Motor neuron (in vitro differentiated cells): ENCODE data around the gene GABRG3. TPM values are rescaled to one million over a fixed set of nuclear protein-coding genes. Genes with fewer than 3 reads are reported as not detected.

Experiments used
- ATAC-seq, 8 experiments: fragments of 200-7000 bp; cut with Tn5 transposase; replicated peaks in 6 of 8; 2 replicates each; pipeline ENCODE4 v1.8.0; 2021; ENCODE audit warnings: mild to moderate bottlenecking in 8 of 8, moderate library complexity in 8 of 8
- H3K27ac ChIP-seq, 2 donors: fragments of 250-450 bp; sonication (Bioruptor Pico); 2 replicates each; pipeline ENCODE4 v1.9.0; 2021; ENCODE audit warnings: antibody characterized with exemption in 2 of 2, mild to moderate bottlenecking in 2 of 2, moderate library complexity in 1 of 2
- H3K4me1 ChIP-seq, 2 donors: fragments of 250-450 bp; sonication (Bioruptor Pico); replicated peaks in 1 of 2; 2 replicates each; pipeline ENCODE4 v1.6.1; 2021; ENCODE audit warnings: antibody characterized with exemption in 2 of 2, mild to moderate bottlenecking in 2 of 2, moderate library complexity in 1 of 2
- H3K4me3 ChIP-seq, 5 donors: fragments of 250-450 bp; sonication (Bioruptor Pico); 2 replicates each; pipeline ENCODE4 v1.9.0; 2021; ENCODE audit warnings: antibody characterized with exemption in 5 of 5, mild to moderate bottlenecking in 5 of 5, moderate library complexity in 4 of 5
- WGBS, 10 experiments: fragments of 450-650 bp; shearing (Covaris generic); methylation state at CpG; one replicate each; pipeline ENCODE4 v1.0.0; 2022; 5-methylcytosine and 5-hydroxymethylcytosine counted together
- in situ Hi-C, 9 experiments: fragments of 400-800 bp; cut with MboI; loops; one replicate each; pipeline ENCODE4 v1.15.0; 2021; ENCODE audit warnings: low sequenced_read_pairs in 9 of 9, low pct_unique_long_range_greater_than_20kb in 2 of 9; ENCODE audit not compliant: unreplicated experiment in 9 of 9
- total RNA-seq, 8 experiments: library from RNA; unstranded; fragments of 300-600 nt; gene quantifications; 2 replicates each; pipeline versions ENCODE4 v1.2.3 to v1.2.4, GENCODE V29; 2022

The GABRG3 gene
- total RNA-seq, 8 experiments from 2014 or later, result 0.04 to 3.4 (median 0.88) TPM

DNA sequence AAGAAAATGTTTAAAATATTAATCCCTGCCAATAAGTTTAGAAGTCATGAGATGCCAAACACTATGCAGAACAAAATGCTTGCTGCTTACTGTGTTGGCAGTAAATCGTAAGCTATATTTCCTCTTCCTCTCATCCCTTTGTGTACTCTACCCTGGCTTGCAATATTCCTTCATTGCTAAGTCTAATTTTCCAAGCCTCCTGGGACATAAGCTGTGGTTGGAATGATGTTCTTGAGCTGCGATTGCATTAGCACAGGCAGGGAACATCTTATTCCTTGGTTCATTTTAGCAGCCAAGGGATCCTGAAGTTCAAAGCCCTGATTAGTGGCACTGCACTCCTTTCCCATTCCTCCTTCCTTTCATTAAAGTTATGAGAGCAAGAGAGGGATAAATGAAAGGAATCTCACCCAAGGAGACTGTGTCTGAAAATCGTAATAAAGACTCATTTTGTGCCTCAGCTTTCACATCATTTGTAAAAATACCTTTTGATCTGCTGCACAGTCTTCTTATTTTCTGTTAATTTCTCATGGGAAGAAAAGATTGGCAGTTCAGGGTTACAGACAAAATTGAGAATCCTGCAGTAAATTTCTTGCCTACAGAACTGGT lies 592.9 kb downstream of the GABRG3 start:
- WGBS, 10 experiments, result 6 to 100% (median 60%) methylated on average over 1 to 3 of the region's 3 CpGs; no CpG with 5 or more reads in 1 of the 10 experiments
- no peak for ATAC-seq
- in situ Hi-C loops, result no loop called here

DNA sequence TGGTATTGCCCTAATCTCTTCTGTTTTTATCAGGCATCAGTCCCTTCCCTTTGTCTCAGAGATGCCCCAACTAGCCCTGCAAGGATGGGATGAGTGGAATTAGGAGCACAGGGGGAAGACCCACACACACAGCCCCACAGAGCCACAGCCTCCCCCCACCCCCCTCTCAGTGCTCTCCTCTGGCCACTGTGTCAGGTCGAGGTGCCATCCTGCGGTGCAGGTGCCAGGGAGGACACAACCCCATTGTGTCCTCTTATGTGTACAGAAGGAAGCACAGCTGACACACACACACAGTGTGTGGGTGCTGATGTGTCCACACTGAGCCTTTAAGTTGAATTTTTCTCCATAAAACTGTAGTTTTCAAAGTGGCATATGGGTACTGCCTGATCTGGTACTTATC lies 593.7 kb downstream of the GABRG3 start:
- WGBS, 10 experiments, result 64 to 90% methylated on average over 2 of the region's 2 CpGs; no CpG with 5 or more reads in 8 of the 10 experiments
- Histone ChIP-seq H3K27ac (no peak overlapping the region), H3K4me1 (no peaks in the 10 kb centered on the region), H3K4me3 (no peak overlapping the region)
- in situ Hi-C loops, result no loop called here
- ATAC-seq, result no peak

More for the DNA sequence above, 592.9 kb downstream of the GABRG3 start:
- H3K27ac ChIP-seq, result no peak overlapping the region
- H3K4me1 ChIP-seq, result no peaks in the 10 kb centered on the region
- H3K4me3 ChIP-seq, result no peak overlapping the region

GRCh38 chr15:27570746-27571145 lies 599.8 kb downstream of the GABRG3 start:
- ATAC-seq, result no peak
- in situ Hi-C loops, result no loop called here
- 2 to 85% (median 58%) methylated on average over 1 to 4 of the region's 4 CpGs for WGBS, 10 experiments

DNA sequence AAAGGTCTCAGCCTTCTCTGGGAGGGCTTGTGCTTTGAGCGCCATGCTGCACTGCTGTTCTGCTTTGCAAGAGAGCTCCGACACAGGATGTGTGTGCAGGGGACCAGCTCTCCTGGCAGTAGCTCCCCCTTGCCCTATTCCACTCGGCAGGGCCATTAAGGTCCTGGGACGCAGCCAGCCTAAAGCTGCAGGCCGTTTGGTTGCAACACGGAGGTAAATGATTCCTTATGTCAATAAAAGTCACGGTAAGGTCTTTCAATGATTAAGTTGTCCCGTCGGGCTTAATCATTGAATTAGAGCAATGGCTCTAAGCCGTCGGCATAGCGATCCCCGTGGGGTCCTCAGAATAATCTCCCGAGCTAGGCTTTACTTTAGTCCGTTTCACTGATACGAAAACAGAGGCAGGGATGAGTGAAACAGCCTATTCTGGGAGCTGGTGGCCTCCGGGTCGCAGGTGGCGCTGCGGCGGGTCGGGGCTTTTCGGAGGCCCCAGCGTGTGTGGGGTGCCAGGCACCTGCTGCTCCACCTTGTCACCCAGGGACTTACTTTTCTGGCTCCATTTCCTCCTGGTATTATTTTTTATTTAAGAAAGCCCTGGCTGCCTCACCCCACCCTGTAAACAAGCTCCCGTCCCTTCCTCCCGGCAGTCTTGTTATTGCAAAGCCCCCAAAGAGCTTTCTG lies 603.0 kb downstream of the GABRG3 start:
- WGBS, 10 experiments, result 27 to 100% (median 77%) methylated on average over 1 to 16 of the region's 26 CpGs; no CpG with 5 or more reads in 2 of the 10 experiments
- Histone ChIP-seq H3K4me3 (no peak overlapping the region), H3K4me1 (no peaks in the 10 kb centered on the region), H3K27ac (no peak overlapping the region)
- in situ Hi-C loops, result no loop called here
- ATAC-seq, result no peak

More at GRCh38 chr15:27570746-27571145, 599.8 kb downstream of the GABRG3 start:
- H3K27ac ChIP-seq, result no peak overlapping the region
- no peaks in the 10 kb centered on the region for H3K4me1 ChIP-seq
- no peak overlapping the region for H3K4me3 ChIP-seq

- no peaks in the 10 kb centered on the region for H3K4me1 ChIP-seq
- ATAC-seq, result no peak
- H3K27ac ChIP-seq, result no peak overlapping the region
- WGBS, 10 experiments, result 31 to 94% (median 81%) methylated on average over 1 to 7 of the region's 20 CpGs; no CpG with 5 or more reads in 4 of the 10 experiments
- H3K4me3 ChIP-seq, result no peak overlapping the region
- in situ Hi-C loops, result no loop called here
These were observed 603.6 kb downstream of the GABRG3 start for GRCh38 chr15:27574541-27575054.

DNA sequence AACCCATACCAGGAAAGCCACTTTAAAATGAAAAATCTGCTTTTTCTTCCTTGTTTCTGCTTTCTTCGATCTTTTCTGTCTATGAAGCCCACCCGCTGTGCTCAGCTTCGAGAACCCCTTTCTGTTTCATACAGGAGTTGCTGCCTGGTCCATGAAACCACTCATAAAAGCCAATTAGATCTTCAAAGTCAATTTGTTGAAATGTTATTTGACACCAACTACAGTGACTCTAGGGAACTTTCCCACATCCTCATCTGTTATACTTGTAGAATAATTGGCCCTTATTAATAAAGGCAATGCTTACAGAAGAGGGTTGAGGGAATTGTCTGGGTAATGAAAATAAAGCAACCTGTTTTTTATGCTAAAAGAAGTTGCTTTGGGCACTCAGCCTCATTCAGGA lies 604.5 kb downstream of the GABRG3 start:
- Histone ChIP-seq H3K4me1 (no peaks in the 10 kb centered on the region), H3K4me3 (no peak overlapping the region), H3K27ac (no peak overlapping the region)
- in situ Hi-C loops, result no loop called here
- WGBS, 10 experiments, result 33 to 94% (median 61%) methylated on average over 1 to 3 of the region's 3 CpGs; no CpG with 5 or more reads in 4 of the 10 experiments
- no peak for ATAC-seq

DNA sequence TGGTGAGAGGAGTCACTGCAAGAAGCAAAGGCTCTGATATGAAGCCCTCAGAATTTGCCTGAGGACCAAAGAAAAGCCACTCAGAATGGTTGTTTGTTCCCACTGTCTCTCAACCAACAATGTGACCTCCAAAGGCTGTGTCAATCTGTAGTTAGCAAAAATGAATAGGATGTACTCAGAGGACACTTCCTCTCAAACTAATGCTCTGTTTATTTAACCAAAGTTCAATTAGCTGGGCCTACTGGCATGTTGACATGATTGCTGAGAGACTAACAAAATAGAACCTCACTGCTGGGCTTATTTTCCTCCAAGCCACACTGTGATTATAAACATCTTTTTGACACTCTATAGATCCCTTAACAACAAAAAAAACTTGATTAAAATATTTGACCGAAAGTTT lies 605.6 kb downstream of the GABRG3 start:
- ATAC-seq, result no peak
- 50 to 100% (median 63%) methylated on average over 1 of the region's 1 CpG; no CpG with 5 or more reads in 3 of the 10 experiments for WGBS, 10 experiments
- in situ Hi-C loops, result no loop called here
- Histone ChIP-seq H3K27ac (no peak overlapping the region), H3K4me3 (no peak overlapping the region), H3K4me1 (no peaks in the 10 kb centered on the region)

DNA sequence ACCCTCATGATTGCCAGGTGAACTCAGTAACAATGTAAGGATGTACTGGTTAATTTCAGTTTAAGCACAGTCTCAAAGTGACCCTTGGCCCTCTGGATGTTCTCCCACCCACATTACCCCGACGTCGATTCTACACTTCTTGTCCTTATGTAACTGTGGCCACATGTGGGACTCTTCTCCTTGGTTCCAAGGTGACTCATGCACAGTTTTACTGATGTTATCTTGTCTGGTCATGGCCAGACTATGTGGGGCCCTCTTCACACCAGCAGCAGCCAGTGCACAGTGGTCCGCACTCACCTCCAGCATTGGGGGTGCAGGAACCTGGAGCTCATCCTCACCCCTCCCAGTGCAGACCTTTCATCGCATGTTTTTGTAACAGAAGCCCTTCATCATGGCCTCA lies 608.8 kb downstream of the GABRG3 start:
- 27 to 100% (median 88%) methylated on average over 1 to 5 of the region's 5 CpGs; no CpG with 5 or more reads in 2 of the 10 experiments for WGBS, 10 experiments

GRCh38 chr15:27582726-27583410 lies 611.9 kb downstream of the GABRG3 start:
- no peak overlapping the region for H3K4me3 ChIP-seq
- 8 to 96% (median 71%) methylated on average over 3 to 5 of the region's 5 CpGs; no CpG with 5 or more reads in 1 of the 10 experiments for WGBS, 10 experiments
- H3K27ac ChIP-seq, result no peak overlapping the region
- H3K4me1 ChIP-seq, result no peaks in the 10 kb centered on the region
- in situ Hi-C loops, result no loop called here
- ATAC-seq, result no peak

More for the DNA sequence above, 608.8 kb downstream of the GABRG3 start:
- in situ Hi-C loops, result no loop called here
- H3K4me3 ChIP-seq, result no peak overlapping the region
- H3K27ac ChIP-seq, result no peak overlapping the region
- H3K4me1 ChIP-seq, result no peaks in the 10 kb centered on the region
- no peak for ATAC-seq

GRCh38 chr15:27583651-27584050 lies 612.7 kb downstream of the GABRG3 start:
- 0 to 80% (median 0%) methylated on average over 1 of the region's 1 CpG; no CpG with 5 or more reads in 1 of the 10 experiments for WGBS, 10 experiments
- no peak for ATAC-seq
- no peak overlapping the region for H3K4me3 ChIP-seq
- no peaks in the 10 kb centered on the region for H3K4me1 ChIP-seq
- in situ Hi-C loops, result no loop called here
- no peak overlapping the region for H3K27ac ChIP-seq

- Histone ChIP-seq H3K27ac (no peak overlapping the region), H3K4me1 (no peaks in the 10 kb centered on the region), H3K4me3 (no peak overlapping the region)
- in situ Hi-C loops, result no loop called here
- WGBS, 10 experiments, result 0 to 96% (median 87%) methylated on average over 1 to 6 of the region's 6 CpGs; no CpG with 5 or more reads in 1 of the 10 experiments
- no peak for ATAC-seq
These were observed 614.2 kb downstream of the GABRG3 start for GRCh38 chr15:27585041-27585640.

DNA sequence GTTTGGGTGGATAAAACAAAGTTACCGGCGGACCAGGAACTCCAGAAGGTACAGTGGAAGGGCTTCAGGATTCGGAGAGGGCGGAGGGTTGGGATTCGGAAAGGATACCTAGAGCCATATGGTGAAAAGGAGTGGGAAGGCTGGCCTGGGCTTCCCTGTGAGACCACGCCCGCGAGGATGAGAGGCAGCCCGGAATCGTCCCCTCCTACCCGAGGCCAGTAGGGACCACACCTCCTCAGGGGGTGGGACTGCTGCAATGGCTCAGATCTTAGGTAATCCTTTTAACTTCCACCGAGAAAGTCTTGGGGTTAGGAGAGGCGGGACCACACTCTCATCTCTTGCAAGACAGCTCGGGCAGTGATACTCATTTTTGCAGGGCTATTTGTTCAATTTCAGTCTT lies 616.8 kb downstream of the GABRG3 start:
- in situ Hi-C loops, result no loop called here
- WGBS, 10 experiments, result 0 to 71% (median 55%) methylated on average over 1 to 9 of the region's 14 CpGs
- no peaks in the 10 kb centered on the region for H3K4me1 ChIP-seq
- peak in 3 of 8 experiments; percentile 16 to 27 (median 22) for ATAC-seq
- H3K27ac ChIP-seq, result no peak overlapping the region
- H3K4me3 ChIP-seq, result no peak overlapping the region

GRCh38 chr15:27589260-27589659 lies 618.3 kb downstream of the GABRG3 start:
- in situ Hi-C loops, result no loop called here
- no peak overlapping the region for H3K27ac ChIP-seq
- no peak for ATAC-seq
- no peaks in the 10 kb centered on the region for H3K4me1 ChIP-seq
- no peak overlapping the region for H3K4me3 ChIP-seq
- WGBS, 10 experiments, result 0 to 82% (median 20%) methylated on average over 1 to 7 of the region's 9 CpGs; no CpG with 5 or more reads in 3 of the 10 experiments
